Stimulated activated CD8-positive, alpha-beta memory T cell treated with anti-CD3 and anti-CD28 coated beads, Interleukin-4, amount 100 ng/mL, for 1 hour (primary cell): Measurements from ENCODE around the gene CALN1.
"Not testable (repeated sequence)": the region's sequence is repeated elsewhere in the genome, so short reads cannot be mapped to it uniquely, and the experiment has no call there.

Source experiments
- DNase-seq, 2 donors: peaks; one replicate each; pipeline ENCODE4 v3.0.0-alpha.2; 2020; ENCODE audit warnings: low read depth in 2 of 2, low spot score in 1 of 2

The CALN1 gene

DNA sequence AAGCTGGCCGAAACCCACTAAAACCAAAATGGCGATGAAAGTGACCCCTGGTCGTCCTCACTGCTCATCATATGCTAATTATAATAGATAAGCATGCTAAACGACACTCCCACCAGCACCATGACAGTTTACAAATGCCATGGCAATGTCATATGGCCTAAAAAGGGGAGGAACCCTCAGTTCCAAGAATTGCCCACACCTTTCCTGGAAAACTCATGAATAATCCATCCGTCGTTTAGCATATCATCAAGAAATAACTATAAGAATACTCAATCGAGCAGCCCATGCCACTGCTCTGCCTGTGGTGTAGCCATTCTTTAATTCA lies 422.0 kb downstream of the CALN1 start:
- no peak for DNase-seq

DNA sequence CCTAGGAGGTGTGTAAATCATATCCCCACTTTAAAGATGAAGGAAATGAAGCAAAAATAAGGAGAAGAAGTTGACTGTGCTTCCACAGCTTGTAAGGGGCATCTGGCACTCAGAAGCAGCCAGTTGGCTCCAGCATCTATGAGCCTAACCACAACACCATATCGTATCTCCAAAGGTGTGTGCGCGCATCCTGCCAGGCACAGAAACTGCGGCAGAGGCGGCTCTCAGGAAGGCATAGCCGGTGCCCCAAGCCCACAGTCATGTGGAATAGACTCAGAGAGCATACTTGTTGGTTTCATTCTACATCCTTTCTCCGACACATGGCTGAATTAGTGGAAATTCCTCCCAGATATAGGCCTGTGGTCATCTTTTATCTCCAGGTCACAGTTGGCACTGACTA lies 423.9 kb downstream of the CALN1 start:
- no peak for DNase-seq

GRCh38 chr7:71987200-71987767 lies 424.9 kb downstream of the CALN1 start:
- no peak for DNase-seq

GRCh38 chr7:71984348-71984747 lies 427.8 kb downstream of the CALN1 start:
- DNase-seq, result no peak

DNA sequence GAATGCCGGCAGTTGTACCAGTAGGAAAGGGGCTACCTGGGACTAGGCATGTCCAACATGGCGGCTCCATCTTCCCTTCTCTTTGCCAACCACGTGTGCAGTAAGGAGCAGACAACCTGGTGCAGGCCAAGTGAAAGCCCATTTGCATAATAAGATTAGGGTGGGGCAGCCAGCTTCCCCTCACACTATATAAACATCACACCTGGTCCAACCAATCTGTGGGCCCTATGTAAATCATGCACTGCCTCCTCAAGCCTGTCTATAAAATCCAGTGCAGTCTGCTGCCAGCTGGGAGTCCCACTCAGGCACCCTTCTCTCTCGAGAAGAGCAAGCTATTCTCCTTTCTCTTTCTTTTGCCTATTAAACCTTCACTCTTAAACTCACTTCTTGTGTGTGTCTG lies 429.3 kb downstream of the CALN1 start:
- no peak for DNase-seq

- no peak for DNase-seq
These were observed 435.5 kb downstream of the CALN1 start for GRCh38 chr7:71976645-71977044.

- no peak for DNase-seq
These were observed 437.5 kb downstream of the CALN1 start for GRCh38 chr7:71974611-71975010.

- DNase-seq, result no peak
These were observed 439.6 kb downstream of the CALN1 start for GRCh38 chr7:71972534-71972933.

GRCh38 chr7:71970725-71971124 lies 441.4 kb downstream of the CALN1 start:
- no peak for DNase-seq

GRCh38 chr7:71962636-71963035 lies 449.5 kb downstream of the CALN1 start:
- no peak for DNase-seq

- no peak for DNase-seq
These were observed 450.9 kb downstream of the CALN1 start for GRCh38 chr7:71961283-71961682.

- no peak for DNase-seq
These were observed 470.0 kb downstream of the CALN1 start for GRCh38 chr7:71942115-71942514.

DNA sequence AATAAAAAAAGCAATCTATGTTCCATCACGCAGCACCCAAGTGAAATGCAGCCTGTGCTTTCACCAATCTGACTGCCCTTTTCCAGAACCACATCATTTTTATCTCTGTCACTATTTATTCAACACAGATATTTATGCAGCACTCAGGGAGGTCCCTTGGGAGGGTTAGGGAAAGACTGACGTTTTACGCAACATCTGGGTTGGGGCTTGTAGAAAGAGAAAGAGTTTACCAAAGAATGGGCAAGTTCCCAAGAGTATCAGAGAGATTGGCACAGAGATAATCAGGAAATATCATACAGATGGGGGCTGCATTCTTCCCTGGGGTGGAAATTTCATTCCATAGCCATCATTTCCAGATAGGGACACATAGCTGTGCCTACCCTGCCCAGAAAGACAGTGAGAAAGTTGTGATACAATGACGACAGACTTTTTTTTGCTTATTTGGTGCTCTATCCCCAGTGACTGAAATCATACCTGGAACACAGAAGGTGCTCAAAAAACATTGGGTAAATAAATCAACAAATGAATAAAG lies 474.2 kb downstream of the CALN1 start:
- no peak for DNase-seq

DNA sequence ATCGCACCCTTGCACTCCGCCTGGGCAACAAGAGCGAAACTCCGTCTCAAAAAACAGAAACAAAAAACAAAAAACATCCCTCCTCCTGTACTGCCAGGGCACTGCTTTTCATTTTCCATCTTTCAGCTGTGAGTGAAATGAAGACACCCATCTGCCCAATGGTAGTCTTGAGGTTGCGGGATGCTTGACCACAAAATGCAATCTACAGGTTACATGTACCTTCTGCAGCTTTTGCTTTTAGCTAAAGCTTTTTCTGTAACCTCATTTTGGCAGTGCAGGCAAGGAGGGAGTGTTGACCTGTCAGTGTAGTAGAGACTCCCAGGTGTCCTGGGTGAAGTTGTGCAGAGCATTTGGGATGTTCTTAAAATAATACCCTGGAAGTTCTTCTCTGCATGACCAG lies 476.5 kb downstream of the CALN1 start:
- no peak for DNase-seq

DNA sequence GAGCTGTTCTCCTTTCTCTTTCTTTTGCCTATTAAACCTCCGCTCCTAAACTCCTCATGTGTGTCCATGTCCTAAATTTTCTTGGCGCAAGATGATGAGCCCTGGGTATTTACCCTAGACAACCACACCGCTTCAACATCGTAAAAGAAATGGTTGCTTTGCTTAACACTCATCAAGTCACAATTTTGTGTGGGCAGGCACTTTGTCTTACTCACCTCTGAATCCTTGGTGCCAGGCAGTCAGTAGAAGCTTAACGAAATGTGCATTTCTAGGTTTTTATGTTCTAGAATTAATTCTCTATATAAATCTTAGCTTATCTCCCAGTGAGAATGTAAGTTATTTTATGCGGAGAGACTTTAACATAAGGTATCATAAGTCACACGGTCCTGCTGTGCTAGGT lies 478.7 kb downstream of the CALN1 start:
- DNase-seq, result no peak

- no peak for DNase-seq
These were observed 486.5 kb downstream of the CALN1 start for GRCh38 chr7:71925663-71926062.

DNA sequence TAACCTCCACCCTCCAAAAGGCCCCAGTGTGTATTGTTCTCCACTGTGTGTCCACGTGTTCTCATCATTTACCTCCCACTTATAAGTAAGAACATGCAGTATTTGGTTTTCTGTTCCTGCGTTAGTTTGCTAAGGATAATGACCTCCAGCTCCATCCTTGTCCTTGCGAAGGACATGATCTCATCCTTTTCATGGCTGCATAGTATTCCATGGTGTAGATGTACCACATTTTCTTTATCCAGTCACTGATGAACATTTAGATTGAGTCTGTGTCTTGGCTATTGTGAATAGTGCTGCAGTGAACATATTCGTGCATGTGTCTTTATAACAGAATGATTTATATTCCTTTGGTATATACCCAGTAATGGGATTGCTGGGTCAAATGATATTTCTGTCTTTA lies 497.9 kb downstream of the CALN1 start:
- DNase-seq, result not testable (repeated sequence)

DNA sequence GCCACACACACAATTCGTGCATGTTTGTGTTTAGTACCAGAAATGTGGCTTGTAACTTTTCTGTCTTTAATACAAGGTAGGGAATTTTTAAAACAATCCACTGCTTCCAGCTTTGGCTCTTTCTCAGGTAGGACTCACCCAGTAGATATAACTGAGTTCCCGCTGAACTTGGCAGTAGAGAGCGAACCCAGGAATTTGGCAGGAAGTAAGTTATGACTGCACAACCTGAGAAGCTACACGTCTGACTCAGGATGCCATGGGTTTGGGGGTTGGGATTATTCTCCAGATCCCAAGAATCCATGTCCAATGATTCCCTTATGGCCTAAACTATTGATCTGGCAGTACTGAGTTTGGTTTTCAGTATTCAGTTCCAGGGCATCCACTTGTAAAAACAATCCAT lies 499.7 kb downstream of the CALN1 start:
- DNase-seq, result no peak

DNA sequence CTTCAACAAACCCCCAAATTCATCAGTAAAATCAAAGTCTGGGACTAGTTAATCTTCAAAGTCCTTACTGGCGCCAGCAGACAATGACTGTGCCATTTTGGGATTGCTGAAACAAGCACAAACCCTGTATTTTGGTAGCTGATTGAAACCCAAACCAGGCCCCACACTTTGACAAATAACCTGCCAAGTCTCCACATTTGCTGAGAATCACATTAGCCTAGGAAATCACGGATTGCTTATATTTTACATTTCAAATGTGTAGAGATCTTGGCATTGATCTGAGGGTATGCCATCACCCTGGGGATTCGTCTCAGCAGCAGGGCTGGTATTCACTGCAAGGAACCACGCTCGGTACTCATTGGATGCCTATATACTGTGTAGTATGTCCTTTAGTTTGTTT lies 501.1 kb downstream of the CALN1 start:
- DNase-seq, result no peak

DNA sequence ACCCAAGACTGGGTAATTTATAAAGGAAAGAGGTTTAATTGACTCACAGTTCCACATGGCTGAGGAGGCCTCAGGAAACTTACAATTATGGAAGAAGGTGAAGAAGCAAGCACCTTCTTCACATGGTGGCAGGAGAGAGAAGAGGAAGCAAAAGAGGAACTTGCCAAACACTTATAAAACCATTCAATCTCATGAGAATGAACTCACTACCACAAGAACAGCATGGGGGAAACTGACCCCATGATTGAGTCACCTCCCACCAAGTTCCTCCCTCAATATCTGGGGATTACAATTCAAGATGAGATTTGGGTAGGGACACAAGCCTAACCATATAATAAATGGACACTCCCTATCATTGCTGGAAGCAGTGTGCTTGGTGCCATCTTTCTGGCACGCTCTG lies 506.3 kb downstream of the CALN1 start:
- DNase-seq, result no peak

GRCh38 chr7:71904484-71904883 lies 507.7 kb downstream of the CALN1 start:
- DNase-seq, result no peak

- no peak for DNase-seq
These were observed 511.6 kb downstream of the CALN1 start for GRCh38 chr7:71900556-71900955.

DNA sequence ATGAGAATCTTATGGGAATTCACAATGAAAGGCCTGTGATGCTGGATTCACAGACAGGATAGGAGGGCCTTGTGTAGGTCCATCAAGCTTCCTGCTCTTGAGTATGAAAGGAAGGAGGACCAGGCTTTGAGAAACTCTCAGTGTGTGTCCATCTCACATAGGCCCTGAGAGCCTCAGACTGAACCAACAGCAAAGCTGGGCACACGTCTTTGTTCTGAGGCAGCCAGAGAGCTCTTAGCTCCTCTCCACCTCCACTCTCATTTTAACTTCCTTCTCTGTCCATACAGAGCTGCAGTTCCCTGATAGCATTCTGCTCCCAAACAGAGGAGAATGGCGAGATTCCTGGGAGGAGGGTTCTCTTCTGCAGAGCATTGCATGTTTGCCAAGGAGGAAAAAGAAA lies 515.6 kb downstream of the CALN1 start:
- DNase-seq, result no peak

DNA sequence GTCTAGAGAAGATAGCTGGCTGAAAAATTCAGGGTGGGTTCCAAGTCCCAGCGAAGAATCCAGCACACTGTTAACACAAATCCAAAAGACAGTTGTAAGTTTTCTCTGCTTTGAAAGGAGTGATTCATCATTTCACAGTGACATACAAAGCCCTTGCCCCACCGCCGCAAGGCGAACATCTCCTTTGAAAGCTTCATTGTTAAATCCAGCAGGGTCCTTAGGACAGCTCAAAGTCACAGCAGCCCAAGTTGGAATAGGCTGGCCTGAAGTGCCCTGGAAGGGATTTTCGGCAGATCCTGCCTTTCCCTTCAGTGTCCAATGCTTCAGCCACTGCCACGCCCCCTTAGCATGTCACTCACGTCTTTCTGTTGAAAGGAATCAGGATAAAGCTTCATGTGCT lies 526.1 kb downstream of the CALN1 start:
- DNase-seq, result no peak
